PC-9 (cell line): Measurements from ENCODE around the gene ARF3.

Experiments
- CTCF ChIP-seq: fragments of 200-600 bp; sonication (generic); conservative IDR thresholded peaks from 2 replicates; pipeline ENCODE4 v1.6.1; 2017; ENCODE audit warnings: mixed run types, antibody characterized with exemption, mild to moderate bottlenecking, moderate library complexity
- EZH2 ChIP-seq: fragments of 200-600 bp; sonication (generic); IDR thresholded peaks from 2 replicates; pipeline ENCODE4 v1.8.0; 2017; ENCODE audit warnings: antibody characterized with exemption, low read depth

GRCh38 chr12:48999371-49000131, 42.3 kb upstream of the ARF3 start, which contains the start of gene DDN:
- TF ChIP-seq CTCF, result no peak
- no peak for TF ChIP-seq EZH2
